RCC 7860 (cell line): ENCODE data around the gene FDXR.
"Not testable (repeated sequence)": the region's sequence is repeated elsewhere in the genome, so short reads cannot be mapped to it uniquely, and the experiment has no call there.

Experiments used
- DNase-seq: peaks from one replicate; pipeline ENCODE4 v3.0.0-alpha.2; 2015; ENCODE audit warnings: low spot score
- FAIRE-seq: peaks from 2 replicates; lab custom pipeline; 2012; peaks lifted over from hg19 to GRCh38; lab: Jason Lieb, UNC

FDXR gene

DNA sequence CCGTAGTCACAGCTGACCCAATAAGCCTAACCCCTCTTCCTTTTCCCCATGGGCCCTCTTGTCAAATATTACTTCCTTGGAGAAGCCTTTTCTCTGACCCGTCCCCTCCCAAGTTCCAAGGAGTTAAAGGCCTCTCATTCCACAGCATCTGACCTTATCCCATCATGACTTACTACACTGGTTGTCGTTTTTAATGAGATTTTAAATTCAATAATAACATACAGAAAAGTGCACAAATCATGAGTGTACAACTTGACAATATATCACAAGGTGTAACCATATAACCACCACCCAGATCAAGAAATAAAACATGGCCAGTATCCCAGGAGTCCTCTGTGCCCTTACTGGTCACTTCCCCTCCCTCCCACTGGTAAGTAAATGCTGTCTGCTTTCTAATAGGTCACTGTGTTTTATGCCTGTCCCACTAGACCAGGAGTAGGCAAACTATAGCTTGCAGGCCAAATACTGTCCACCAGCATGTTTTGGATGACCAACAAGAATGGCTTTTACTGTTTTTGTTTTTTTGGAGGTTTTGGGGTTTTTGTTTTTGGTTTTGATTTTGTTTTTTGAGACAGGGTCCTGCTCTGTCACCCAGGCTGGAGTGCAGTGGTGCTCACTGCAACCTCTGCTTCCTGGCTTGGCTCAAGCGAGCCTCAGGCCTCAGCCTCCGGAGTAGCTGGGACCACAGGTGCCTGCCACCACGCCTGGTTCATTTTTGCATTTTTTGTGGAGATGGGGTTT lies 1.2 kb upstream of the FDXR start:
- FAIRE-seq (no peak), DNase-seq (peak; percentile 37)

DNA sequence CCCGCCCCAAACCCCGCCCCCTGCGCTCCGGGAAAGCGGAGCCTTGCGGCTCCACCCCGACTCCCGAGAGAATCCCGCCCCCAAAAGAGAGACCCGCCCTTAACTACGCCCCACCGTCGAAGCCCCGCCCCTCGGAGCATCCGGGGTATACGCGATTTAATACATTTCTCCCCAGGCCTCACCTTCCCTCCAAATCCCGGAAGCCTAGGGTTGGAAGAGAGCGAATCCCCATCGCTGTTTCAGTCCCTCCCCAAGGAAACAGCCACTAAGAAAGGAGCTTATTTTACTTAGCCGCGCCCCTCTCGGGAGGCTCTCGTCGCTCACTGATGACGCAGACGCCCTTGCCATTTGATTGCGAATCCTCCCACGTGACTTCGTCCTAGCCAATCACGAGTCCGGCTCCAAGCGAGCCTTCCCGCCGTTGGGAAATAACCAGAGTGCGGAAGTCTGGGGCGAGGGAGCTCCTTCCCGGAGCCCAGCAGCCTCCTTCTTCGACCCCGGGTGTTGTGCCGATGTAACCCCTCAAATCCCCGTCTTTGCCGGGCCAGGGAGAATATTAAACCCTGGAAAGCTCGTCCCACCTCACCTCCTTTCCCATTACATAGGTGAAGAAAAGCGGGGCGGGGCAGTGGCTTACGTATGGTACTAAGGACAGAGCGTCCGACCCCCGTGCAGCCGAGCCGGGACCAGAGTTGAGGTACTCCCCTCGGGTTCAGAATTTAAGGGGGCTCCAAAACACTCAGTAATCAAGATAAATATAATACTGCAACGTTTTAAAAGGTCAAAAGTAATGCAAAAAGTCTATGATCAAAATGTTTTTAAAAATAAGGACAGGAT lies 461 bp upstream of the FDXR start:
- DNase-seq (peak; percentile 100), FAIRE-seq (peak; percentile 92)

DNA sequence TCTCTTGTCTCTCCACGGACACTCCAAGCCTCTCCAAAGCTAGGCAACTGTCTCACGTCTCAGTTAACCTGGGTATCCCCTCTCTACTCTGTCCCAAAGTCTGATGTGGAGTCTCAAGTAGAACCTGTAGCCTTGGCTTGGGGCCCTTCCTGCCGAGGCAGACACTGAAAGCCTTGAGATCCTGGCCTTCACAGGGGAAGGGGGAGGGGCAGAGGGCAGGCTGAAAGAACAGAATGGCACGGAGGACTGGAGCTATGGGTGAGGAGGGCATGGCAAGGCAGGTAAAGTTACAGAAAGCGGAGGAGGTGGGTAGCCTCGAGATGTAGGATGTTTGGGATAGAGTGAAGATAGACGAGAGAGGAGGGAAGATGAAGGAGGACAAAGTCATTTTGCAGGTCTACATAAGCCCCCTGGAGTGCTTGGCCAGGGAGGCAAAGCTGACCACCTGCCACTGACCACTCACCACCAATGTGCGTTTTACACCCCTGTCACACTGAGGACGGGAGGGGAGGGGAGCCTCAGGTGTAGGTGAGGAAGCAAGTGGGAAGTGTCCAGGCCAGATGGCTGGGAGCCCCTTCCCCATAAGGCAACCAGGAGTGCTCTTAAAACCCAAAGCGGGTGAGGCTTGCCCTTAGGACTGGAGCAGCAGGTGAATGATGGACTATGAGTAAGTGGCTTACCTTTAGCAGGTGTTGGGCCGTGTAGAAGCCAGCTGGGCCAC lies 1.3 kb downstream of the FDXR start:
- DNase-seq (no peak), FAIRE-seq (no peak)

DNA sequence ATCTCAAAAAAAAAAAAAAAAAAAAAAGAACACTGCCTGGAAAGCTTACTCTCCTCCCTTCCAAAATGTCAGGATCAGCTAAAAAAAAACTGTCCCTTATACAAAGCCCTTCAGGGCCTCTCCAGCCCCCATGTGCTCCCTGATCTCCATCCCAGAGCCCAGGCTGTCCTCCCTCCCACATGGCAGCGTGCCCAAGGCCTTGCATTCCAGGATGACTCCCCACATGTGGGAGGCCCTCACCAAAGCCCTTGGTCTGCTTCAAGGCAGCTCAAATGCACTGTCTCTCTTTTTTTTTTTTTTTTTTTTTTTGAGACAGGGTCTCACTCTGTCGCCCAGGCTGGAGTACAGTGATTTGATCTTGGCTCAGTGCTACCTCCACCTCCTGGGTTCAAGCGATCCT lies 2.3 kb downstream of the FDXR start:
- peak; percentile 10 for DNase-seq
- FAIRE-seq: no peak

DNA sequence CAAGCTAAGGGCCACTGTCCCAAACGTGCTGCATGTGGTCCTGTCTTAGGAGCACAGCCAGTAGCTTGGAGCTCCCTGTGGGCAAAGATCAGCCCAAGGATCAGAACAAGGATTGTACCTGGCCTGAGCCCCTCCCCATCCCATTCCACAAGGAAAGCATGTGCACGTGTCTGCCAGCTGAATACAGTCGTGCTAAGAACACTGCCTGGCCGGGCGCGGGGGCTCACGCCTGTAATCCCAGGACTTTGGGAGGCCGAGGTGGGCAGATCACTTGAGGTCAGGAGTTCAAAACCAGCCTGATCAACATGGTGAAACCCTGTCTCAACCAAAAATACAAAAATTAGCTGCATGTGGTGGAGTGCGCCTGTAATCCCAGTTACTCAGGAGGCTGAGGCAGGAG lies 2.8 kb downstream of the FDXR start:
- DNase-seq, FAIRE-seq: not testable (repeated sequence)

DNA sequence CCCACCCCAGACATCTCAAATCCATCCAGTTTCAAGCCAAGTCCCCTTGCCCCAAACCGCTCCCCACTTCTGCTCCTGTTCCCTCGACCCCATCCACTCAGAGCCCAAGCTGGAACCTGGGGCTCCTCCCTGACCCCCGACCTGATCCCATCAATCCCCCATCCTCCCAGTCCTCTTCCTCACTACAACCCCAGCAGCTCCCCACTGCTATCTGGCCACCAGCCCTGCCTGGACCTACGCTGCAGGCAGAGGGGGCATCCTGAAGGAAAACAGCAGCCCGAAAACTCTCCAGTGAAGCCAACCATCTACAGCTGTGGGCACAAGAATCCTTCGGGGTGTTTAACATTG lies 3.9 kb downstream of the FDXR start:
- DNase-seq: no peak
- no peak for FAIRE-seq

DNA sequence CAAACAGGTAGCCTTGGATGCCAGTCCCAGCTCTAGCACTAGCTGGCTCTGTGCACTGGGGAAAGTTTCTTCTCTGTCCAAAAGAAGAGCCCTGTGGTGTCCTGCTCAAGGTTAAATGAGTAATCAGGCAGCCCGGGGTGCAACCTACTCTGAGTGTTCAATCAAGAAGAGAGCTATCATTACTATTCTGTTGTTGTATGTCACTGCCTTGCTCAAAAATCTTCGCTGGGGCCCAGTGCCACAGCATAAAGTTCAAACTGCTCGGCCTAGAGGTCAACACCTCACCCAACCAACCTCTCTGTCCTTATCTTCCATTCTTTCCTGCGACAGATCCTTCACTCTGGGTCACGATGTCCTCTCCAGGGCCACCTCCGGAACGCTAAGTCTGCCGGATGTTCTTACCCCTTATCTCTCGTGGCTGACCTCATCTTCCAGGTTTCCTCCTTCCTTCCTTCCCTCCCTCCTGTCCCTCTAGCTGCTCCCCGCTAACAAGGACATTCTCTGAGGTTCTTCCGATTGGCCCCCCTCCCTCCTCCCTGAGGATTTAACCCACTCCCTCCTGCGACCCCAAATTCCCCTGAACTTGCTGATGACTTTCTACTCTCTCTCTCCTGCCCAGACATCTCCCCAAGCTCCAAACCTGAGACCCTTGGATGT lies 4.4 kb downstream of the FDXR start:
- FAIRE-seq: no peak
- no peak for DNase-seq

DNA sequence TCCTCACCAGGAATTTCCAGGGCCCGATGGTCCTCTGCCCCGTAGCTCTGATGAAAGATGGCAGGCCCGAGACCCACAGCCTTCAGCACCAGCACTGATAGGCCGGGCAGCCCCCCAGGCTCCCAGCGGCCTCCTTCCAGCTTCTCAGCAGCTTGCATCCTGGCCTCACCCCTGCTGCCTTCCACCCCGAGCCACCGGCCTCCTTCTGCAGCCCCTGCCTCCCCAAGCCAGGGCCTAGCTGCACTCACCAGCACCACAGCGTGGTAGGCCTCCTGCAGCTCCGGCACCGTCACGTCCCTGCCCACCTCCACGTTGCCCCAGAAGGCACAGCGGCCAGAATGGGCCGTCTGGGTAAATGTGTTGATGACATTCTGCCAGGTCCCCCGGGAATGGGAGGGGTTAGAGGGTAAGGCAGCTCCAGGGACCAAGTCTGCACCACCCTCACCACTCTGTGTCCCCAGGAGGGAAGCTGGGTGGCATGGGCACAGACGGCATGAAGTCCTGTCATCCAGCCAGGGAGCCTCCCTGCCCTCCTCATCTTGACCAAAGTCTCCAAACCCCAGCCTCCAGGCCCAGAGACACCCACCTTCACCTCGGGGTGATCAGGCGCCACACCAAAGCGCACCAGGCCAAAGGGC lies 6.5 kb downstream of the FDXR start:
- FAIRE-seq (no peak), DNase-seq (no peak)

DNA sequence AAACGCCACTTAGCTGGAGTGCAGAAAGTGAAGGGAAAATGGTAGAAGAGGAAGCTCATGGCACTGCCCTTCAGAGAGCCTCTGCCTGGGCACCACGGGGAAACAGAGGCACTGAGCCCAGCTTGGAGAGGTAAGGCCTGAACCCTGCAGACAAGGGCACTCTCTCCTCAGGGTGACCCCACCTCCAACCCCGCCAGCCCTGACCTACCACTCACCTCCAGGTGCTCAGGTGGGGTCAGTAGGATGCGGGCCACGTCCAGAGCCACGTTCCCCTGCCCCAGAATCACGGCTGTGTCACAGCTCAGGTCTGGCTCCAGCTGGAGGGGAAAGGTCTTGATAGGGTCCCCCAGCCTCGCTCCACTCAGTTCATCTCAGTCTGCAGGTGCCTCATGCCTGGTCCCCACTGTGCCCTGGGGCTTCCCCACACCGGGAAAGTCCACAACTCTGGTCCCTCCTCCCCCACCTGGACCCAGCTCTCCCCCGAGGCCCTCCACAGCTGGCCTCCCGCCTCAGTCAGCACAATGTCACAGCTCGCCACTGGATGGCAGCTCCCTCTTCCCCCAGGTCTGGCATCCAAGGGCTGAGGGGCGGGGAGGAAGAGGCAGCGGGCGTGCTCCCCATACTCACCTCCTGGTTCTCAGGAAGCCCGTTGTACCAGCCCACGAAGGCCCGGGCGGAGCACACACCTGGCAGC lies 7.1 kb downstream of the FDXR start:
- no peak for DNase-seq

DNA sequence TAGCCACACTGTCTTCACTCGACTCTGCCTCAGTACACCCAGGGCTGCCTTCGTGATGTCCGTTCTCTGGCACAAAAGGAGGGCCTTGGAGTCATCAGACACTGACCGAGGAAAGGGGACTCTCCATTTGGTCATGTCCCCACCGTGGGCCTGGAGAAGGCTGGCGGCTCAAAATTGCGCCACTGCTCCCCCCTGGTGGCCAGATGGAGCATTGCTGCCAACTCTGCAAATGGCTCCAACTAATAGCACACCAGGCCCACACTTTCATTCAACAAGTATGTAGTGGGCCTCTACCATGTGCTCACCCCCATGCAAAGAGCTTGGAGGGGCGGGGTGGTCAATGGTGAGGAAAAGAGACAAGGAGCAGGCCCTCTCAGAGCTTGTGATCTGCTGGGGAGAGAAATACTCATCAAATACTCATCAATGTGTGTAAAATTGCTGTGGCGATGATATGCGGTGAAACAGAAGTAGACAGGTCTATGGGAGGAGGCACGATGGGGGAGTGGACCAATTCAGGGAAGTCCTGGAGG lies 7.9 kb downstream of the FDXR start:
- FAIRE-seq (no peak), DNase-seq (peak; percentile 30)

More for the DNA sequence above, 7.1 kb downstream of the FDXR start:
- FAIRE-seq: no peak

DNA sequence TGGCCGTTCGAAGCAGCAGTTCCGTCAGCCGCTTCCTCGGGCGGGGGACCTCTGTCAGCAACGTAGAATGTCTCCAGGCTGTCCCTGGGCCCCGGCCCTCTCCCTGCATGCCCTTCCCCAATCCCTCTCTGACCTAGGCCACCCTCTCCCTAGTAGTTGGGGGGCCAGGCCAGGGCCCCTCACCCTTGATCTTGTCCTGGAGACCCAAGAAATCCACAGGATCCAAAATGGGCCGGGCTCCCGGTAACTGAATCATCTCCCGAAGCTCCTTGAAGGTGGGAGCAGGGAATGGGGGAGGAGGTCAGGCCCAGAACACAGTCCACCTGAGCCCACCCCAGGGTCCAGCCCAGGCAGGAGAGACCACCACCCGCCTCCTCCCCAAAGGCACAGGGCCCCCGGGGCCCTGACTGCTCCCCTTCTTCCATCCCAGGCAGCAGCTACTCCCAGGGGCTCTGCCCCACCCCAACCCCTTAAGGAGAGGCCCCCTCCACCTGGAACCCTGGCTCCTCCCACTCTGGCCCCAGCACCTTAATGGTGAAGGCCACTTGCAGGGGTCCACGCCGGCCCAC lies 8.4 kb downstream of the FDXR start:
- FAIRE-seq (no peak), DNase-seq (no peak)

DNA sequence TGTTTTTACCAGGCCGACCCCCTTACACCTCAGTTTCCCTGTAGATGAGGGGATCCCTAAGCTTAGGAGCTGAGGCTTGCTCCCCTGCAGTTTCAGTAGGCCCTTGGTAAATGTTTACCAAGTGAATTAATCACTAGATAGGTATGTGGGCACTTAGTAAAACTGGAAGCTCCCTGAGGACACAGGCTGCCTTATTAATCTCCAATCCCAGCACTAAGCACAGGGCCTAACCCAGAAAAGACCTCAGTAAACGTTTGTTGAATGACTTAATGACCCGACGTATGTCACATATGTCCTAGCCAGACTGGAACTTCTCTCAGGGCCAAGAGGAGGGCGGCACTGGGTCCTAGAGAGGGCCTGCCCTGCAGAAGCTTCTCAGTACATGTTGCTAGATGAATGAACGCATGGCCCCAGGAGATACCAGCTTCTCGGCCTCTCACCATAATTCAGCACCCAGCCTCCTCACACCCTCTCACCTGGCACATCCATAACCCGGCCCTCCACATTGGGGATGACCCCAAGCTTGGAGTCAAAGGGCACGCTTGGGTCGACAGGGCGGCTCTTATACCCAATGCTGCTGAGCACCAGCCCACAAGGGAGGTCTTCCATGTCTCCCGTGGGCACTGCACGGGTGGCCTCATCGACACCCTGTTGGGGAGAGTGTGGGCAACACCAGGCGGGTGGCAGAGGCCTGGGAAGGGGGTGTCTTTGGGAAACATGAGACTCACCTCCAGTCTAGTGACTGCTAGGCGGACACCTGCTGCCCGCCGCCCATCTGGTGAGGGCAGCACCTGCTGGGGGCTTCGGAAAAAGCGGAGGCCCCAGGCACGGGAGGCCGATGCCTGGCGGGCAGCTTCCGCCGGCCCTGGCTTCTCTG lies 9.1 kb downstream of the FDXR start:
- DNase-seq: no peak
- FAIRE-seq: no peak

DNA sequence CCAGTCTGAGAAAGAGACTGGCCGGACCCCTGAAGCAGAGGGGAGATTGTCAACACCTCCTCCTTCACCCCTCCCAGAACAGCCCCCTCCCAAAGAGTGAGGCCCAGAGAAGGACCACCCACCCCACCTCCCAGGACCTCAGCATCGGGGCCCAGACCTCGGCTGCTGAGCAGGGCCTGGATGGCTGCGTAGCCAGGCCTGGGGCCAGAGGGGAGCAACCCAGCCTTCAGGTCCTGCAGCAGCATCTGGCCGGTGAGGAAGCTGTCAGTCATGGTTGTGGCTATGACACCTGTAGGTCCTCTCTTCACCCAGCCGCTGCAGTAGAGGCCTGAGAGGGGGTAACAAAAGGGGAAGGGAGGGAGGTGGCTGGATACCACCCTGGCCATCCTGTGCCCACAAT lies 9.9 kb downstream of the FDXR start:
- no peak for DNase-seq
- FAIRE-seq: no peak

DNA sequence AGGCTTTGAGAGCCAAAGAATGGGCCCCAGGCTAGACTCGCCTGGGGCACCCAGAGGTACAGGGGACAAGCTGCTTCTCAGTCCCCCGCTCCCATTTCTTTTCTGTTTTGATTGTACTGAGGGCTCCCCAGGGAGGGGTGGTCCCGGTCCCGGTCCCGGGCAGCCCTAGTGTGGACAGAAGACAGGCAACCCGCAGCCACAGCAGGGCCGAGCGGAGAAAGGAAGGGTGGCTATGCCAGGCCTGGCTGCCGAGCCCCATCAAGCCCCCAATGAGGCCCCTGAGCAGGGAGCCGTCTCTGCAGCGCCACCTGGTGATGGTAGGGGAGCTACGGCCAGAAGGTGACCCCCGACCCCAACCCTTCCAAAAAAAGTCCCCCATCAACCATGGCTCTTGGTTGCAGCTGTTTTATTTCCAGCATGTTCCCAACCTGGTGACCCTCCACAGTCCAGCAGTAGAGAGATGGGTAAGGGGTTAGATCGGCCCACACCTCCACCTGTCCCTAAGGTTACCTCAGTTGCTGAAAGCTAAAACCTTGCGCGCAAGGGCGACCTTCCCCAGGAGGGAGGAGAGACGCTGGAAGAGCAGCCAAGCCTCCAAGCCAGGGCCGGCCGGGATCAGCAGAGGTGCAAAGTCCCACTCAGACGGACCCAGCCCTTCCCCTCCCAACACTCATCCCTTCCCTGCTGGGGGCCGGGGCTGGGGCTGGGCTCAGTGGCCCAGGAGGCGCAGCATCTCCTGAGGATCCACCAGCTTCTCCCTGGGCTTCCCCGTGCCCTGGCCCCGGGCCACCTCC lies 10.5 kb downstream of the FDXR start:
- no peak for FAIRE-seq

DNA sequence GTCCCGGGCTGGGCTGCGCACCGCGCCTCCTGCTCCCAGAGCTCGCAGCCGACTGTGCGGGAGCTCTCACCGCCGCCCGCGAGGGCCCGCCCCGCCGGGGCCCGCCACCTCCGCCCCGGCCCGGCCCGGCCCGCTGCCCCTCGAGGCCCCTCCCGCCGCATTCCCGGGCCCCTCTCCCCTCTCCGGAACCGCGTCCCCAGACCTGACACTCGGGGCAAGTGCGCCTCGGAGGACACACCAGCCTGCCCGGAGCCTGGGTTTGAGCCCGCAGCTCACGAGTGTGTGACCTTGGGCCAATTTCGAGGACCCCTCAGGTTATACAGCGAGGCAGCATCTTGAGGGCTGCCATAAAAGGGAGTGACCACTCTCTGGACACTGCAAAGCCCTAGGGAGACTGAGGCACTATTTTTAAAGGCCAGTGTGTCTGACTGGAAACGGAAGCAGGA lies 11.1 kb downstream of the FDXR start:
- FAIRE-seq: no peak
- no peak for DNase-seq

More for the DNA sequence above, 10.5 kb downstream of the FDXR start:
- no peak for DNase-seq

DNA sequence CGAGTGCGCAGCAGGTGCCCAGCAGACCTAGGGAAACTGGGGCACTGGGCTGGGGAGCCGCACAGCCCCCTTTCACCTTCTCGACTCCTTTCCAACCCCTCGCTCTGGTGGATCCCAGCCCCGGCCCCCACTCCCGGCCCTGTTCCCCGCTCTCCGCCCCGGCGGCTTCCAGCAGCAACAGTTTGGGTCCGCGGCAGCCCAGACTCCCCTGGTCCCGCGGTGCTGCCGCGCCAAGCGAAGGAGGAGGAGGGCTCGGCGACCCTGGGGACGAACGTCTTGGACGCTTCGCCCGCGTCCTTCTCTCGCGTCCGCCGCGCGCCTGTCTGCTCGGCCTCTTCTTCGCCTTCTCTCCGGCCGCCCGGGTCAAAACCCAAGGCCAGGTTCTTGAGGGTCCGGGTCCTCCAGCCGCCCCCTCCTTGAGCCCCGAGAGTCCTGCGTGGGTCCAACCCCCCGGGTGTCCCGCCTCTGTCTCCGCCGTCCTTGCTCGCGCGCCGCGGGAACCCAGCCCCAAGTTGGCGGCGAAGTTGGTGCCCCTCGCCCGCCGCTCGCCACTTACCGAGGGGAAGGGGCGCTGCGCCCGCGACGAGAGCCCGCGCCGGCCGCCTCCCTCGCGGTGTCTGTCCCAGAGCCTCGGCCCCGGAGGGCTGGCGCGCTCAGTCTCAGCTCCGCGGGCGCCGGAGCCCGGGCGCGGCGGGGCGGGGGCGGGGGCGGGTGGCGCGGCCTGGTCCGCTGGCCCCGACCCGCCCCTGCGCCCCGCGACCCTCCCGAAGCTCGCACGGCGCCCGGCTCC lies 11.7 kb downstream of the FDXR start:
- FAIRE-seq (no peak), DNase-seq (no peak)
